MM.1S (cell line): ENCODE measurements around the gene FBLN1.
A peak's percentile ranks its signal among the peaks of the same experiment; 100 is the strongest.

Experiments
- DNase-seq: peaks from one replicate; pipeline ENCODE4 v3.0.0-alpha.2; 2015
- H2AFZ ChIP-seq: fragments of 300-600 bp; sonication (generic); 2 replicates; pipeline ENCODE4 v1.6.0; 2016; ENCODE audit warnings: antibody characterized with exemption, low read length
- H3F3A ChIP-seq: fragments of 300-600 bp; sonication (generic); 2 replicates; pipeline ENCODE4 v1.6.1; 2016; ENCODE audit warnings: mild to moderate bottlenecking, antibody characterized with exemption, low read length, moderate library complexity, mixed read lengths; ENCODE audit not compliant: insufficient read depth
- H3K27ac ChIP-seq: fragments of 300-600 bp; sonication (generic); 2 replicates; pipeline ENCODE4 v1.5.1; 2016; ENCODE audit warnings: mild to moderate bottlenecking, low read length
- H3K27me3 ChIP-seq: fragments of 300-600 bp; sonication (generic); replicated peaks from 2 replicates; pipeline ENCODE4 v1.6.0; 2016; ENCODE audit warnings: low read length; ENCODE audit not compliant: insufficient read depth
- H3K36me3 ChIP-seq: fragments of 300-600 bp; sonication (generic); replicated peaks from 2 replicates; pipeline ENCODE4 v1.6.1; 2016; ENCODE audit warnings: mild to moderate bottlenecking, low read length, mixed read lengths; ENCODE audit not compliant: insufficient read depth
- H3K4me1 ChIP-seq: fragments of 300-600 bp; sonication (generic); 2 replicates; pipeline ENCODE4 v1.6.1; 2016; ENCODE audit warnings: low read length, mixed read lengths
- H3K4me2 ChIP-seq: fragments of 300-600 bp; sonication (generic); 2 replicates; pipeline ENCODE4 v1.6.0; 2016; ENCODE audit warnings: low read depth, low read length
- H3K4me3 ChIP-seq: fragments of 300-600 bp; sonication (generic); 2 replicates; pipeline ENCODE4 v1.5.1; 2016; ENCODE audit warnings: low read length, mixed read lengths
- H3K79me2 ChIP-seq: fragments of 300-600 bp; sonication (generic); 2 replicates; pipeline ENCODE4 v1.6.1; 2016; ENCODE audit warnings: mixed run types, low read length, mixed read lengths
- H3K9ac ChIP-seq: fragments of 300-600 bp; sonication (generic); 2 replicates; pipeline ENCODE4 v1.6.1; 2016; ENCODE audit warnings: low read length, mixed read lengths
- H3K9me2 ChIP-seq: fragments of 300-600 bp; sonication (generic); replicated peaks from 2 replicates; pipeline ENCODE4 v1.6.1; 2016; ENCODE audit warnings: mild to moderate bottlenecking, low read length, mixed read lengths; ENCODE audit not compliant: insufficient read depth
- H3K9me3 ChIP-seq: fragments of 300-600 bp; sonication (generic); replicated peaks from 2 replicates; pipeline ENCODE4 v1.6.1; 2016; ENCODE audit warnings: mild to moderate bottlenecking, low read length, mixed read lengths; ENCODE audit not compliant: insufficient read depth
- H4K20me1 ChIP-seq: fragments of 300-600 bp; sonication (generic); 2 replicates; pipeline ENCODE4 v1.6.1; 2016; ENCODE audit warnings: mild to moderate bottlenecking, low read length, moderate library complexity, mixed read lengths; ENCODE audit not compliant: insufficient read depth
- EZH2 ChIP-seq: fragments of 300-600 bp; sonication (generic); optimal IDR thresholded peaks from 2 replicates; pipeline ENCODE3; 2017; ENCODE audit warnings: low read depth, mild to moderate bottlenecking, antibody characterized with exemption, low read length, mixed read lengths
- EZH2phosphoT487 ChIP-seq: fragments of 300-600 bp; sonication (generic); IDR thresholded peaks from 2 replicates; pipeline ENCODE4 v1.6.1; 2018; ENCODE audit warnings: antibody characterized with exemption, low read length
- TF ChIP-seq, protein P1 (sequence below): fragments of 300-600 bp; sonication (generic); IDR thresholded peaks from 2 replicates; pipeline ENCODE4 v1.5.1; 2016; ENCODE audit warnings: antibody characterized with exemption, low read length, mixed read lengths

Gene FBLN1

DNA sequence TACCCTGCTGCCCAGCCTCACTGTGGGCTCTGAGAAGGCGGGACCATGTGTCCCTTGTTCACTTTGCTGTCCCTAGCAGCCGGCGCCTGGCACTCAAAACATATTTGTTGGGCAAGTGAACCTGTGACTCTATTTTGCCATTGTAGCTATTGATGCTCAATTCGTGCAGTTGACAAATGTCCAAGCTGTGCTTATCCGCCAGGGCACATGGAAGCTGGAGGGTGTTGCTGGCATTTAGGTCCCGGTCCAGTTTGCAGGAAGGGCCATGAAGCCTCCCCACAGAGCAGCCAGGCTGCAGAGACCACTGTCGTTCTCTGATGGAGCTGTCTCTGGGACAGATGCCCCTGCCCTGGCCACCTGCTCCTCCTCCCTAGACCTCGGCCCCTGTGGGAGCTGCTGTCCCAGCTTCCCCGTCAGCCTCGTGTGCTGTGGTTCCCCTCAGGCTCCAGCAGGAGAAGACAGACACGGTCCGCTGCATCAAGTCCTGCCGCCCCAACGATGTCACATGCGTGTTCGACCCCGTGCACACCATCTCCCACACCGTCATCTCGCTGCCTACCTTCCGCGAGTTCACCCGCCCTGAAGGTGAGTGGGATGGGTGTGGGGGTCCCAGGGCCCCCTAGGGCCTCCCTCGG, 71.5 kb downstream of the FBLN1 start:
- TF ChIP-seq EZH2phosphoT487 = no peak
- TF ChIP-seq EZH2 = no peak
- TF ChIP-seq, protein P1, sequence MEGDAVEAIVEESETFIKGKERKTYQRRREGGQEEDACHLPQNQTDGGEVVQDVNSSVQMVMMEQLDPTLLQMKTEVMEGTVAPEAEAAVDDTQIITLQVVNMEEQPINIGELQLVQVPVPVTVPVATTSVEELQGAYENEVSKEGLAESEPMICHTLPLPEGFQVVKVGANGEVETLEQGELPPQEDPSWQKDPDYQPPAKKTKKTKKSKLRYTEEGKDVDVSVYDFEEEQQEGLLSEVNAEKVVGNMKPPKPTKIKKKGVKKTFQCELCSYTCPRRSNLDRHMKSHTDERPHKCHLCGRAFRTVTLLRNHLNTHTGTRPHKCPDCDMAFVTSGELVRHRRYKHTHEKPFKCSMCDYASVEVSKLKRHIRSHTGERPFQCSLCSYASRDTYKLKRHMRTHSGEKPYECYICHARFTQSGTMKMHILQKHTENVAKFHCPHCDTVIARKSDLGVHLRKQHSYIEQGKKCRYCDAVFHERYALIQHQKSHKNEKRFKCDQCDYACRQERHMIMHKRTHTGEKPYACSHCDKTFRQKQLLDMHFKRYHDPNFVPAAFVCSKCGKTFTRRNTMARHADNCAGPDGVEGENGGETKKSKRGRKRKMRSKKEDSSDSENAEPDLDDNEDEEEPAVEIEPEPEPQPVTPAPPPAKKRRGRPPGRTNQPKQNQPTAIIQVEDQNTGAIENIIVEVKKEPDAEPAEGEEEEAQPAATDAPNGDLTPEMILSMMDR = no peak
- H2AFZ ChIP-seq = no peak overlapping the region
- H3K9me3 ChIP-seq = no peaks in the 10 kb centered on the region
- H3K27me3 ChIP-seq = peaks cover 86% of the 10 kb centered on the region
- H3K4me3 ChIP-seq = no peak overlapping the region; the same call in 1 of the 2 replicates
- H3K9me2 ChIP-seq = no peaks in the 10 kb centered on the region
- H4K20me1 ChIP-seq = no peaks in the 10 kb centered on the region
- peak overlapping the region; percentile 32; the same call in 1 of the 2 replicates for H3K4me2 ChIP-seq
- H3K4me1 ChIP-seq = no peaks in the 10 kb centered on the region
- no peak overlapping the region for H3K9ac ChIP-seq
- H3K36me3 ChIP-seq = no peaks in the 10 kb centered on the region
- DNase-seq = no peak
- H3K79me2 ChIP-seq = no peaks in the 10 kb centered on the region
- no peak overlapping the region for H3K27ac ChIP-seq
- H3F3A ChIP-seq = no peaks in the 10 kb centered on the region

DNA sequence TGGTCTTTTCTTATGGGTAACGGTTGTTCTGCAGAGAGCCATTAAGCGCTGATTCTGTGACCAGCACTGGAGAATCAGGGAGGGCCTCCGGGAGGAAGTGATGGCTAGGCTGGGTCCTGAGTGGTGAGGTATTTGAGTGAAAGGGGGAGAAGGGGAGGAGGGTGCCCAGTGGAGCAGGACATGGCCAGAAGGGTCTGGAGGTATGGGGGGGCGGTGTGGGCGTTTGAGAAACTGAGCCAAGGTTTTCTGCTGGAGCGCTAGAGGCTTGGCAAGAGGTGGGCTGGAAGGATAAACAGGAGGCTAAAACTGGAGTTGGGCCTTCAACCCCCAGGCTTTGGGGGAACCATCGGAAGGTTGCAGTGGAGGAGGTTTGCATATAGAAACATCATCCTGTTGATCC, 72.5 kb downstream of the FBLN1 start:
- no peaks in the 10 kb centered on the region for H4K20me1 ChIP-seq
- no peak overlapping the region for H2AFZ ChIP-seq
- no peaks in the 10 kb centered on the region for H3K9me3 ChIP-seq
- no peak overlapping the region for H3K9ac ChIP-seq
- H3K4me2 ChIP-seq = no peak overlapping the region
- H3K36me3 ChIP-seq = no peaks in the 10 kb centered on the region
- no peak overlapping the region for H3K4me3 ChIP-seq
- TF ChIP-seq EZH2phosphoT487 = no peak
- TF ChIP-seq, protein P1 = no peak
- TF ChIP-seq EZH2 = no peak
- H3K79me2 ChIP-seq = no peaks in the 10 kb centered on the region
- no peak for DNase-seq
- H3K27me3 ChIP-seq = peaks cover 88% of the 10 kb centered on the region
- H3F3A ChIP-seq = no peaks in the 10 kb centered on the region
- no peaks in the 10 kb centered on the region for H3K9me2 ChIP-seq
- H3K27ac ChIP-seq = no peak overlapping the region
- H3K4me1 ChIP-seq = no peaks in the 10 kb centered on the region

DNA sequence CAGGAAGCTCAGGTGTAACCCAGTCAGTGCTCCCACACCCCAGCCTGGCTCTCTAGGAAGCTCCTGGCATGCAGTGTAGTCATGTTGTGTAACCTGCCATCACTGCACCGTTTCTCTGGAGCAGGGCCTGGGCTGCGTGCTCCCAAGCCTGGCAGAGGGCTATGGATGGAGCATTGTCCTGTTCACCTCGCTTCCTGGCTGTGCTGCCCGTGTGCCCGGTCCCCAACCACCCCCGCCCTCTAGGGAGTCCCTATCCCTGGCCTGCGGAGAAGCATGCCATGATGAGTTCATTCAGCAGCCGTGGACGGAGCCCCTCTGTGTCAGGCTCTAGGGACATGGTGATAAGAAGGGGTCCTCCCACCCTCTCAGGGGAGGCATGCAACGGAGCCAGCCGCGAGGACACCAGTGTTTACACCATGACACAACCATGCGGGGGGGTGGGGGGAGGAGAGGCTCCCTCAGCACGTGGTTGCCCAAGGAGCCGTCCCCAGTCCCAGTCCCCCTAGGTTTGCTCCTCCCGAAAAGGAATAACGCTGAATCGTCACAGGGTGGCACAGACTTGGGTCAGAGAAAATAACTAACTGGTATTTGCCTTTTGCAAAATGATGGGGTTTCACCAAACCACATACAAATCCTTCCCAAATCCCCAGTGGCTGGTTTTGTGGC, 73.1 kb downstream of the FBLN1 start:
- H3K27me3 ChIP-seq = peaks cover 88% of the 10 kb centered on the region
- no peaks in the 10 kb centered on the region for H3K9me2 ChIP-seq
- no peaks in the 10 kb centered on the region for H3K4me1 ChIP-seq
- H3K4me2 ChIP-seq = no peak overlapping the region
- no peak for DNase-seq
- H3K9me3 ChIP-seq = no peaks in the 10 kb centered on the region
- H3K36me3 ChIP-seq = no peaks in the 10 kb centered on the region
- H2AFZ ChIP-seq = no peak overlapping the region
- H3F3A ChIP-seq = no peaks in the 10 kb centered on the region
- H3K9ac ChIP-seq = no peak overlapping the region
- no peak for TF ChIP-seq EZH2phosphoT487
- H4K20me1 ChIP-seq = no peaks in the 10 kb centered on the region
- no peak overlapping the region for H3K27ac ChIP-seq
- H3K79me2 ChIP-seq = no peaks in the 10 kb centered on the region
- H3K4me3 ChIP-seq = no peak overlapping the region

DNA sequence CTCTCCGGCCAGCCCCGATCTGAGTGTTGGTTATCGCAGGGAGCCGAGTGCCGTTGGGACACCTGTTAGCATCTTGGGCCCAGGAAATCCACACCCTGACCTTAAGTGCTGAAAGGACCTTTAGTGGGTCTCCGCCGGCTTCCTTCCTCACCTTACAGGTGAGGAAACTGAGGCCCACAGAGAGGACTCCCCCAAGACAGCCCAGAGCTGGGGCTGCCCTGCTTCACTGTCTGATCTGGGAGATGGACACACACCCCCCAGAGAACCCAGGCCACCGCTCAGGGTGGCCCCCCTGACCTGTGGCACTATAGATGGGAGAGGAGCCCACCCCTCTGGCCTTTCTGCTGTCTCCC, 73.6 kb downstream of the FBLN1 start:
- no peak overlapping the region for H3K27ac ChIP-seq
- no peaks in the 10 kb centered on the region for H3K36me3 ChIP-seq
- H3F3A ChIP-seq = no peaks in the 10 kb centered on the region
- no peaks in the 10 kb centered on the region for H3K4me1 ChIP-seq
- H3K4me2 ChIP-seq = no peak overlapping the region
- no peak overlapping the region for H2AFZ ChIP-seq
- DNase-seq = no peak
- H3K9ac ChIP-seq = no peak overlapping the region
- peaks cover 88% of the 10 kb centered on the region for H3K27me3 ChIP-seq
- no peak for TF ChIP-seq EZH2phosphoT487
- TF ChIP-seq, protein P1 = no peak
- TF ChIP-seq EZH2 = no peak
- no peaks in the 10 kb centered on the region for H3K9me2 ChIP-seq
- no peaks in the 10 kb centered on the region for H3K9me3 ChIP-seq
- no peak overlapping the region for H3K4me3 ChIP-seq
- H4K20me1 ChIP-seq = no peaks in the 10 kb centered on the region
- no peaks in the 10 kb centered on the region for H3K79me2 ChIP-seq
